Left cardiac atrium (tissue), 4 donors: Measurements from ENCODE around the gene TAS2R19. TPM values are rescaled to one million over a fixed set of nuclear protein-coding genes. Genes with fewer than 3 reads are reported as not detected.
"Not testable (repeated sequence)": the region's sequence is repeated elsewhere in the genome, so short reads cannot be mapped to it uniquely, and the experiment has no call there.

Experiments
- ATAC-seq, 2 donors: fragments of 200-7000 bp; cut with Tn5 transposase; one replicate each; pipeline ENCODE4 v1.9.1; 2020; ENCODE audit warnings: mild to moderate bottlenecking in 2 of 2, moderate library complexity in 2 of 2
- DNase-seq: peaks from one replicate; pipeline ENCODE4 v3.0.0-alpha.2; 2020
- intact Hi-C, 2 donors: fragments of 100-400 bp; cut with DNase I; formaldehyde crosslinking; loops; one replicate each; pipeline versions ENCODE4 v1.14.1 to v1.15.1; 2022 to 2023
- long read RNA-seq: library from polyadenylated mRNA; unstranded; transcript quantifications from one replicate; pipeline ENCODE4 v2.0.0, GENCODE V29; 2021
- total RNA-seq, 2 donors: library from RNA; stranded (reverse); fragmentation: NEBNext Ultra II Directional; extraction: Animal tissue kit (Norgen Biotek cat#: 25700); gene quantifications; one replicate each; pipeline ENCODE4 v1.2.1, GENCODE V29; 2021
- donor health status: DM: no; HTN: yes; CAD: no.
- donor health status: DM: no; HTN: yes; CAD: no; lungs with severe emphysema.
- donor health status: DM: yes; HTN: yes; CAD: no.
- donor health status: Dilated cardiomyopathy.

TAS2R19 gene, protein sequence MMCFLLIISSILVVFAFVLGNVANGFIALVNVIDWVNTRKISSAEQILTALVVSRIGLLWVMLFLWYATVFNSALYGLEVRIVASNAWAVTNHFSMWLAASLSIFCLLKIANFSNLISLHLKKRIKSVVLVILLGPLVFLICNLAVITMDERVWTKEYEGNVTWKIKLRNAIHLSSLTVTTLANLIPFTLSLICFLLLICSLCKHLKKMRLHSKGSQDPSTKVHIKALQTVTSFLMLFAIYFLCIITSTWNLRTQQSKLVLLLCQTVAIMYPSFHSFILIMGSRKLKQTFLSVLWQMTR
- 1 to 10 TPM; 1.2 TPM for total RNA-seq
- long read RNA-seq, result 0 reads

- ATAC-seq, result no peak
- intact Hi-C loops, result no loop called here
- no peak for DNase-seq
Observed at GRCh38 chr12:11022520-11022919, at the start of gene TAS2R19. Gene TAS2R19 (minus strand): TSS chr12:11022620. CDS start chr12:11022571, 49 bp downstream.

DNA sequence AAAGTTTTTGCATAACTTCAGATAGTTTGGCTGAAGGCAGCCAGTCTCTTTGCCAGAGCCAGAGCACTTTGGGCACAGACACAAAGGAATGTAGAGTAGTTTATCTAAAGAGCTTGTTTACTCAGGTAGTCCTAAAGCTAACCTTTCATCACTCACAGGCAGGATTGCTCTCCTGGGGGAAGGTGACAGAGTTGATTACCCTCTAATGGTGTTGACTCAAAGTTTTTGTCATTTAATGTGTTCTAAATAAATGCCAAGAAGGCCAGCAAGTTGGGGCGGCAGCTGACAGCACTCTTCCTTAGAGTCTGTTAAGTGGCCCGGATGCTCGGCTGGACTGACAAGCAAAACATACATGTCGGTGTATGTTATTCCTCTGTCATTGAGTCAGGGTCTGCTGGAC, 49.0 kb upstream of the TAS2R19 start:
- ATAC-seq (no peak), DNase-seq (no peak)
- intact Hi-C loops, result no loop called here

DNA sequence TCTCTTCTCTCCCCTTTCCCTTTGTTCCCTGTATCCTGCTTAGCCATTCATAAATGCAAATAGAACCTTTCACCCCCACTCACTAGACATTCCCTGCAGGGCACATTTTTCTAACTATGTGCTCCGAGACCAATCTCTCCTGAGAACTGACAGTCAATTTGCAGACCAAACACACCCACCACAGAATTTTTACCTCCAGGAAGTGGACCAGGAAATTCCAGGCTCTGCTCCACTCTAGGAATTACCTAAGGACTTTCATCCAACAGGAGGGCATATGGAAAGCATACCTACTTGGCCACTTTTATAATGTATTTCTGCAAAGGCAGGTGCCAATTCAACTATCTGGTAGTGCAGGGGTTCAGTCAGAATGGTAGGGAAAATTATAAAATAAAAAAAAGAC, 48.6 kb upstream of the TAS2R19 start:
- DNase-seq (no peak), ATAC-seq (no peak)
- intact Hi-C loops, result no loop called here

DNA sequence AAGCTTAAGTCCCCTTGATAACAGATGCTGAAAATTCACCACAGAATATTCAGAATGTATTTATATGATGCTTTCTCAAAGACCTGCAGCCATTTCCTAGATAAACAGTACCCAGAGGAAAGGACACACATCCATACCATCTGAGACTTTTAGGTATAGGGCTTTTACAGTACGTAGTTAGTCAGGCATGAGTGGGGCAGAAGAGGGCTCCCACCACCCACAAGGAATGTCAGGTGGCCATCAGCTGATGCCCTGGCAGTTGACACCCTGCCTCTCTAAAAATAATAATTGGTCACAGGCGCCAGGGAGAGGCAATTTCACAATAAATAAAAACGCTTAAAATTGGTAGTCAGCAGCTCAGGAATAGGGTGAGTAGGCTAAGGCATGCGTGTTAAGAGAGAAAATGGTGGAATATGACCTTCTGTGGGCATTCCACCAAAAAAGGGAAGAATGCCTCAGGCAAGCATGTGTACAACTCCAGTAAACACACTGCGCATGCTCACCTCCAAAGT, 47.5 kb upstream of the TAS2R19 start:
- intact Hi-C loops, result no loop called here
- DNase-seq (no peak), ATAC-seq (peak; percentile 34 to 51)

- intact Hi-C loops, result no loop called here
- peak; percentile 34 for DNase-seq
- peak; percentile 34 to 86 for ATAC-seq
Observed at GRCh38 chr12:11067514-11067913, 45.1 kb upstream of the TAS2R19 start.

- DNase-seq, intact Hi-C loops, ATAC-seq: not testable (repeated sequence)
Observed at GRCh38 chr12:11062194-11062593, 39.8 kb upstream of the TAS2R19 start, which contains the start of gene TAS2R46. Gene TAS2R46 (minus strand): TSS chr12:11062294. CDS start chr12:11062294, 0 bp downstream.

DNA sequence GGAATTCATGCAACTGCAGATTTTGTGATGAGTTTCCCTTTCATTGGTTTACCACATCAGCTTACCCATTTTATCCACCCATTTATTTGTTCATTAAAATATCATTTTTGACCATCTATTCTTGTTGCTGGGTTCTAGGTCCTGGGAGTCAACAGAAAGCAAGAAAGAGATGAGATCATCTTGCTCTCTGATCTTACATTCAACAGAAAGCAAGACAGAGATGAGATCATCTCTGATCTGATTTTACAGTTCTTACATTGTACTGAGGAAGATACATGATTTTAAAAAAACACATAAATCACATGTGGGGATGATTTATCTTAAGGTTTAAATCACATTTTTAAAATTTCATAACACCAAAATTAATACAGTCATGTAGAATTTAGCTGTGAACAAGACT, 37.4 kb upstream of the TAS2R19 start:
- DNase-seq (no peak), ATAC-seq (no peak)
- intact Hi-C loops, result no loop called here

GRCh38 chr12:11059041-11059440, 36.6 kb upstream of the TAS2R19 start:
- intact Hi-C loops, result no loop called here
- DNase-seq (peak; percentile 55), ATAC-seq (peak; percentile 82 to 90)

- DNase-seq (no peak), ATAC-seq (no peak)
- intact Hi-C loops, result no loop called here
Observed at GRCh38 chr12:11055306-11055705, 32.9 kb upstream of the TAS2R19 start.

- intact Hi-C loops, ATAC-seq, DNase-seq: not testable (repeated sequence)
Observed at GRCh38 chr12:11049806-11050531, 27.5 kb upstream of the TAS2R19 start.

- ATAC-seq, DNase-seq, intact Hi-C loops: not testable (repeated sequence)
Observed at GRCh38 chr12:11041366-11041765, 18.9 kb upstream of the TAS2R19 start.

GRCh38 chr12:11040162-11040561, 17.7 kb upstream of the TAS2R19 start:
- no peak for DNase-seq
- intact Hi-C loops, result no loop called here
- no peak for ATAC-seq

GRCh38 chr12:11039171-11039570, 16.8 kb upstream of the TAS2R19 start:
- ATAC-seq (no peak), DNase-seq (no peak)
- intact Hi-C loops, result no loop called here

DNA sequence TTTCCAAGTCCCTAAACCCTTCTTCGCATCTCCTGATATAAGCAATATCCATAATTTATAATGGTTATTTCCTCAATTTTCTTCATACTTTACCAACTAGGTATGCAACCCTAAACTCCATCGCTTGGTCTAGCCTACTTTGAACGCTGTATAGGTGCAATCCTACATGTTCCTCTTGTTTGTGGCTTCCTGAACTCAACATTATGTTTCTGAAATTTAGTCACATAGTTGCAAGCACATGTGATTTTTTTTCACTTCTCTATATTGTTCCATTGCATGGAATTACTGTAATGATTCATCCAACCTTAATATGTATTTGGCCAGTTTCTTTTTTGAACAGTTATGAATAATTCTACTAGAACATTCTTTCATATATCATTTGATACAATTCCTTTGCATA, 11.5 kb upstream of the TAS2R19 start:
- ATAC-seq, DNase-seq, intact Hi-C loops: not testable (repeated sequence)

DNA sequence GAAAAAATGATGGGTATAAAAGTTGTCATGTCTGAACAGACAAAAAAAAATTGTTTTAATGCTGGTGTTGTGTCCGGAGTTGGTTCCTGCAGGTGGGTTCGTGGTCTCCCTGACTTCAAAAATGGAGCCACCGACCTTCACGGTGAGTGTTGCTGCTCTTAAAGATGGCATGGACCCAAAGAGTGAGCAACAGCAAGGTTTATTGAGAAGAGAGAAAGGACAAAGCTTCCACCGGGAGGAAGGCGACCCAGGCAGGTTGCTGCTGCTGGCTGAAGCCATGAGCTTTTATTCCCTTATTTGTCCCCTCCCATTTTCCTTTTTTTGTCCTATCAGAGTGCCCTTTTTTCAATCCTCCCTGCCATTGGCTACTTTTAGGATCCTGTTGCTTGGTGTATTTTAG, 8.9 kb upstream of the TAS2R19 start, which contains the start of gene TAS2R31:
TAS2R31 (minus strand) TSS at position 101 of the 400 bp plus-strand sequence; CDS start at position 29, 72 bp downstream.
- no peak for DNase-seq
- ATAC-seq, result no peak
- intact Hi-C loops, result no loop called here

DNA sequence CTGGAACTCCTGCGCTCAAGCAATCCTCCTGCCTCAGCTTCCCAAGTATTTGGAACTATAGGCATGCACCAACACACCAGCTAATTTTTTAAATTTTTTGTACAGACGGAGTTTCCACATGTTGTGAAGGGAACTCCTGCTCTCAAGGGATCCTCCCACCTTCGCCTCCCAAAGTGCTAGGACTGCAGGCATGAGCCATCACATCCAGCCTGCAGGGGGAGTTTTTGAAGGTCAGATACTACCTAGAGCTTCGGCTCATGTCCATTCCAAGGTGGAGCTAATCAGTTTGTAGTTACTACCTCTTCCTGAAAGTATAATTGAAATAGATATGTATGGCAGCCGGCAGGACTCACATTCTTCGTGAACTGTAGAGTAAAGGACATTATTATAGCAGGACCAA, 3.7 kb upstream of the TAS2R19 start:
- intact Hi-C loops, result no loop called here
- ATAC-seq (no peak), DNase-seq (no peak)

DNA sequence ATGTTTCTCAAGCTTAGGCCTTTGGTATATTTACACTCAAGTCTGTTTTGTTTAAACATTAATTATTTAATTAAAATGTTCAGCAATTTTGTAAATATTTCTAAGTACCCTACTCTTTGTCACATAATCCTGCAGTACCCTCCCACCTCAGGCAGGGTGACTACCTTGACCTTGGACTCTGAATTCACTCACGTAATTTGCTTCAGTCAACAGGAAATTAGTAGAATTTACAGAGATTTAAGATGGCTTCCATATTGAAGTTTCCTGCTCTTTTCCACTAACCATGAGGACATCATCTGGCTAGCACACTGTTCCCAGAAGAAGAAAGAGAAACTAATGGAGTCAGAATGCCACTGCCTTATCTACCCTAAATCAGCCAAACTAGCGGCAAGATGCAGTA, 967 bp upstream of the TAS2R19 start:
- no peak for DNase-seq
- intact Hi-C loops, result no loop called here
- ATAC-seq, result no peak

DNA sequence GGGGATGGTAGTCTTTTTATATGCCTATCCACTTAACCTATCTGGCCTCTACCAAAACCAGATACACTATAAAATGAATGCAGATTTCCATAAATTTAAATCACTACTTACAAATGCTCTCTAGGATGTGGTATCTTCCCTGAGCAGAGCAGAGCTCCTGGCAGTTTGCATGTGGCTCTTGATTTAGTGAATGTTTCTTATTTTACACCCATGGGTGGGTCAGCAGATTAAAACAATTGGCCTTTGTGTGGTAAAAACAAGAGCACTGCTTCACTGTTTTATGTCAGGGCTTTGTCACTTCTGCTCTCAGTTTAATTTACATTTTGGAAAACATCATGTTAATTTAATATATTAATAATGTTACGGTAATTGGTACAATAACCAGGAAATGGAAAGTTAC, 5.5 kb downstream of the TAS2R19 start:
- DNase-seq (no peak), ATAC-seq (no peak)
- intact Hi-C loops, result no loop called here

GRCh38 chr12:11015775-11016430, 6.5 kb downstream of the TAS2R19 start:
- ATAC-seq (no peak), DNase-seq (no peak)
- intact Hi-C loops, result no loop called here

- ATAC-seq (no peak), DNase-seq (no peak)
- intact Hi-C loops, result no loop called here
Observed at GRCh38 chr12:11014234-11014633, 8.2 kb downstream of the TAS2R19 start.
